GM03348 (cell line): Measurements from ENCODE around the gene MACF1.

Experiments
- DNase-seq: peaks from one replicate; pipeline ENCODE4 v3.0.0; 2012; ENCODE audit warnings: low spot score

The MACF1 gene

GRCh38 chr1:39268112-39268581, 63.7 kb downstream of the MACF1 start:
- DNase-seq: peak; percentile 84

GRCh38 chr1:39268906-39269305, 64.4 kb downstream of the MACF1 start:
- no peak for DNase-seq

- no peak for DNase-seq
Observed at GRCh38 chr1:39269349-39269748, 64.9 kb downstream of the MACF1 start.

- DNase-seq: peak; percentile 42
Observed at GRCh38 chr1:39269791-39270342, 65.4 kb downstream of the MACF1 start.

GRCh38 chr1:39270368-39270767, 65.9 kb downstream of the MACF1 start:
- no peak for DNase-seq

GRCh38 chr1:39272027-39272797, 67.7 kb downstream of the MACF1 start:
- DNase-seq: no peak

GRCh38 chr1:39272798-39273469, 68.4 kb downstream of the MACF1 start:
- DNase-seq: no peak

GRCh38 chr1:39275836-39276507, 71.5 kb downstream of the MACF1 start:
- DNase-seq: no peak

- DNase-seq: no peak
Observed at GRCh38 chr1:39277879-39278278, 73.4 kb downstream of the MACF1 start.

GRCh38 chr1:39282537-39283216, 78.2 kb downstream of the MACF1 start:
- no peak for DNase-seq

- no peak for DNase-seq
Observed at GRCh38 chr1:39283858-39284257, 79.4 kb downstream of the MACF1 start.

GRCh38 chr1:39287541-39287940, 83.0 kb downstream of the MACF1 start:
- DNase-seq: no peak

- no peak for DNase-seq
Observed at GRCh38 chr1:39288735-39289465, 84.4 kb downstream of the MACF1 start.

GRCh38 chr1:39292401-39292800, 87.9 kb downstream of the MACF1 start:
- no peak for DNase-seq

GRCh38 chr1:39293375-39294070, 89.0 kb downstream of the MACF1 start:
- DNase-seq: peak; percentile 43

- no peak for DNase-seq
Observed at GRCh38 chr1:39294531-39294930, 90.0 kb downstream of the MACF1 start.

- DNase-seq: no peak
Observed at GRCh38 chr1:39295901-39296300, 91.4 kb downstream of the MACF1 start.

GRCh38 chr1:39297551-39297950, 93.1 kb downstream of the MACF1 start:
- DNase-seq: peak; percentile 12

GRCh38 chr1:39301606-39302005, 97.1 kb downstream of the MACF1 start:
- no peak for DNase-seq

- DNase-seq: no peak
Observed at GRCh38 chr1:39305555-39305954, 101.1 kb downstream of the MACF1 start.

GRCh38 chr1:39310015-39310414, 105.5 kb downstream of the MACF1 start:
- no peak for DNase-seq
